ENCODE measurements around the gene RBM15.

The RBM15 gene

GRCh38 chr1:110348771-110349170 is 9.6 kb downstream of the RBM15 start:
- no peak for TF ChIP-seq EZH2 (IDR thresholded peaks at IDR 0.05; ENCODE audit: borderline replicate concordance, low read length)
- no peak for TF ChIP-seq CTCF (IDR thresholded peaks at IDR 0.05; ENCODE audit: low read length)
- Histone ChIP-seq H3K4me1 (ENCODE audit: insufficient read depth, low read length, severe bottlenecking) (peaks cover 92% of the 10 kb centered on the region), H4K20me1 (ENCODE audit: insufficient read depth, low read length) (0 out of 2 replicates have a peak, but pooled peaks cover 12% of the 10 kb centered on the region), H3K9me3 (ENCODE audit: low read length) (no peaks in the 10 kb centered on the region), H3K27ac (ENCODE audit: low read depth, low read length, poor library complexity, severe bottlenecking) (no peak overlapping the region), H3K4me2 (ENCODE audit: low read length) (peak overlapping the region; percentile 43), H3K79me2 (ENCODE audit: insufficient read depth, low read length) (peaks cover 100% of the 10 kb centered on the region), H2AFZ (ENCODE audit: low read length) (no peak overlapping the region), H3K36me3 (ENCODE audit: insufficient read depth, low read length) (peaks cover 93% of the 10 kb centered on the region), H3K4me3 (ENCODE audit: low read depth, low read length, poor library complexity, severe bottlenecking) (peak overlapping the region; percentile 18), H3K9ac (ENCODE audit: low read length) (no peak overlapping the region), H3F3A (ENCODE audit: insufficient read depth, low read length) (no peaks in the 10 kb centered on the region), H3K27me3 (ENCODE audit: insufficient read depth, low read length) (no peaks in the 10 kb centered on the region), H3K9me2 (ENCODE audit: low read depth, low read length) (no peaks in the 10 kb centered on the region)

- no peak overlapping the region for H3K27ac ChIP-seq (ENCODE audit: low read depth, low read length, poor library complexity, severe bottlenecking)
- no peaks in the 10 kb centered on the region for H3K9me2 ChIP-seq (ENCODE audit: low read depth, low read length)
- H3K9ac ChIP-seq (ENCODE audit: low read length): no peak overlapping the region
- H3K27me3 ChIP-seq (ENCODE audit: insufficient read depth, low read length): no peaks in the 10 kb centered on the region
- peaks cover 88% of the 10 kb centered on the region; the same call in 1 of the 2 replicates for H3K36me3 ChIP-seq (ENCODE audit: insufficient read depth, low read length)
- no peak overlapping the region for H3K4me3 ChIP-seq (ENCODE audit: low read depth, low read length, poor library complexity, severe bottlenecking)
- peaks cover 98% of the 10 kb centered on the region for H3K79me2 ChIP-seq (ENCODE audit: insufficient read depth, low read length)
- H4K20me1 ChIP-seq (ENCODE audit: insufficient read depth, low read length): 0 out of 2 replicates have a peak, but pooled peaks cover 7% of the 10 kb centered on the region
- TF ChIP-seq CTCF (IDR thresholded peaks at IDR 0.05; ENCODE audit: low read length): no peak
- TF ChIP-seq EZH2 (IDR thresholded peaks at IDR 0.05; ENCODE audit: borderline replicate concordance, low read length): no peak
- H3F3A ChIP-seq (ENCODE audit: insufficient read depth, low read length): no peaks in the 10 kb centered on the region
- no peak overlapping the region for H2AFZ ChIP-seq (ENCODE audit: low read length)
- peak overlapping the region; percentile 43 for H3K4me2 ChIP-seq (ENCODE audit: low read length)
- no peaks in the 10 kb centered on the region for H3K9me3 ChIP-seq (ENCODE audit: low read length)
- H3K4me1 ChIP-seq (ENCODE audit: insufficient read depth, low read length, severe bottlenecking): peaks cover 80% of the 10 kb centered on the region
These were observed 11.2 kb downstream of the RBM15 start for GRCh38 chr1:110350360-110350759.

DNA sequence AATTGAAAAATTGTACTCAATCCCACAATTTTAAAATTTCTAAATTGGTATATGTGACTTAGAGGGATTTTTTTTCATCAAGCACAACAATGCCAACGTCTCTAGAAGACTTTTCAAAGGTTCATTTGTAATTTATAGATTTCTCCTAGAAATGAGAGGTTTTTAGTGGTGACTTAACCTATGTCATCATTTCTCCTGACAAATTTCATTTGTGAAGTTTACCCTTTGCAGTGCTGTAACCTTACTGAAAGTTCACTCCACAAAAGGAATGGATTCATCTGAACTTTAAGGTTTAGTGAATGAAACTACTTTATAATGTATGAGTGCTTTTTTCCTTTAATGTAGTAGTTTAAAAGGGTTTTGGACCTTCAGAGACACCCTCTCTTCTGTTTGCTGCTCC is 16.1 kb downstream of the RBM15 start:
- H3K4me3 ChIP-seq (ENCODE audit: low read depth, low read length, poor library complexity, severe bottlenecking): no peak overlapping the region
- TF ChIP-seq EZH2 (IDR thresholded peaks at IDR 0.05; ENCODE audit: borderline replicate concordance, low read length): no peak
- no peak for TF ChIP-seq CTCF (IDR thresholded peaks at IDR 0.05; ENCODE audit: low read length)
- peaks cover 83% of the 10 kb centered on the region for H3K36me3 ChIP-seq (ENCODE audit: insufficient read depth, low read length)

More for the DNA sequence above, 16.1 kb downstream of the RBM15 start:
- no peaks in the 10 kb centered on the region for H3K9me3 ChIP-seq (ENCODE audit: low read length)
- H3K27ac ChIP-seq (ENCODE audit: low read depth, low read length, poor library complexity, severe bottlenecking): no peak overlapping the region
- H2AFZ ChIP-seq (ENCODE audit: low read length): no peak overlapping the region
- H3K9ac ChIP-seq (ENCODE audit: low read length): no peak overlapping the region
- no peak overlapping the region for H3K4me2 ChIP-seq (ENCODE audit: low read length)
- H3K4me1 ChIP-seq (ENCODE audit: insufficient read depth, low read length, severe bottlenecking): peaks cover 30% of the 10 kb centered on the region
- no peaks in the 10 kb centered on the region for H3K9me2 ChIP-seq (ENCODE audit: low read depth, low read length)
- H3F3A ChIP-seq (ENCODE audit: insufficient read depth, low read length): no peaks in the 10 kb centered on the region
- H4K20me1 ChIP-seq (ENCODE audit: insufficient read depth, low read length): no peaks in the 10 kb centered on the region
- H3K27me3 ChIP-seq (ENCODE audit: insufficient read depth, low read length): no peaks in the 10 kb centered on the region
- peaks cover 96% of the 10 kb centered on the region for H3K79me2 ChIP-seq (ENCODE audit: insufficient read depth, low read length)

Data from OCI-LY1 (cell line).